OCI-LY1 (cell line): ENCODE data around the gene CPNE5.

ENCODE experiments used
- H2AFZ ChIP-seq: fragments of 200-600 bp; sonication (generic), shearing (Covaris generic); 2 replicates; pipeline ENCODE4 v1.6.0; 2014; ENCODE audit warnings: antibody characterized with exemption, mild to moderate bottlenecking, low read length
- H3F3A ChIP-seq: fragments of 200-600 bp; sonication (generic), shearing (Covaris generic); 2 replicates; pipeline ENCODE4 v1.6.0; 2014; ENCODE audit warnings: mild to moderate bottlenecking, antibody characterized with exemption, low read length, moderate library complexity; ENCODE audit not compliant: insufficient read depth
- H3K27ac ChIP-seq: fragments of 200-600 bp; sonication (generic); 2 replicates; pipeline ENCODE4 v1.5.1; 2014; ENCODE audit warnings: low read length, mixed run types, mild to moderate bottlenecking, low read depth; ENCODE audit not compliant: poor library complexity, severe bottlenecking
- H3K27me3 ChIP-seq: fragments of 200-600 bp; sonication (generic); 2 replicates; pipeline ENCODE4 v1.6.0; 2014; ENCODE audit warnings: antibody characterized with exemption, mild to moderate bottlenecking, low read length, moderate library complexity; ENCODE audit not compliant: insufficient read depth
- H3K36me3 ChIP-seq: fragments of 200-600 bp; sonication (generic); 2 replicates; pipeline ENCODE4 v1.6.1; 2014; ENCODE audit warnings: mild to moderate bottlenecking, antibody characterized with exemption, low read length, moderate library complexity, mixed read lengths; ENCODE audit not compliant: insufficient read depth
- H3K4me1 ChIP-seq: fragments of 200-600 bp; sonication (generic); 2 replicates; pipeline ENCODE4 v1.5.1; 2014; ENCODE audit warnings: mild to moderate bottlenecking, low read length, moderate library complexity; ENCODE audit not compliant: insufficient read depth, severe bottlenecking
- H3K4me2 ChIP-seq: fragments of 200-600 bp; sonication (generic), shearing (Covaris generic); 2 replicates; pipeline ENCODE4 v1.6.1; 2014; ENCODE audit warnings: low read length
- H3K4me3 ChIP-seq: fragments of 200-600 bp; sonication (generic); 2 replicates; pipeline ENCODE4 v1.5.1; 2014; ENCODE audit warnings: low read length, low read depth, mild to moderate bottlenecking, mixed read lengths; ENCODE audit not compliant: poor library complexity, severe bottlenecking
- H3K79me2 ChIP-seq: fragments of 200-600 bp; shearing (Covaris generic); 2 replicates; pipeline ENCODE4 v1.6.1; 2016; ENCODE audit warnings: mixed run types, low read length, mixed read lengths; ENCODE audit not compliant: insufficient read depth
- H3K9ac ChIP-seq: fragments of 200-600 bp; sonication (generic), shearing (Covaris generic); 2 replicates; pipeline ENCODE4 v1.6.1; 2014; ENCODE audit warnings: mild to moderate bottlenecking, low read length, mixed read lengths
- H3K9me2 ChIP-seq: fragments of 200-600 bp; sonication (generic), shearing (Covaris generic); 2 replicates; pipeline ENCODE4 v1.6.1; 2014; ENCODE audit warnings: low read depth, mild to moderate bottlenecking, low read length, mixed read lengths
- H3K9me3 ChIP-seq: fragments of 200-600 bp; shearing (Covaris generic); 2 replicates; pipeline ENCODE4 v1.6.1; 2014; ENCODE audit warnings: low read length, mixed read lengths
- H4K20me1 ChIP-seq: fragments of 200-600 bp; sonication (generic), shearing (Covaris generic); 2 replicates; pipeline ENCODE4 v1.6.0; 2016; ENCODE audit warnings: mild to moderate bottlenecking, low read length; ENCODE audit not compliant: insufficient read depth
- CTCF ChIP-seq: fragments of 200-600 bp; sonication (generic), shearing (Covaris generic); IDR thresholded peaks from 2 replicates; pipeline ENCODE4 v1.5.1; 2017; ENCODE audit warnings: mild to moderate bottlenecking, antibody characterized with exemption, low read length, moderate library complexity, mixed read lengths
- EZH2 ChIP-seq: fragments of 200-600 bp; sonication (generic), shearing (Covaris generic); IDR thresholded peaks from 2 replicates; pipeline ENCODE4 v1.8.0; 2017; ENCODE audit warnings: borderline replicate concordance, mixed run types, mild to moderate bottlenecking, antibody characterized with exemption, low read length, moderate library complexity, mixed read lengths

Gene CPNE5

DNA sequence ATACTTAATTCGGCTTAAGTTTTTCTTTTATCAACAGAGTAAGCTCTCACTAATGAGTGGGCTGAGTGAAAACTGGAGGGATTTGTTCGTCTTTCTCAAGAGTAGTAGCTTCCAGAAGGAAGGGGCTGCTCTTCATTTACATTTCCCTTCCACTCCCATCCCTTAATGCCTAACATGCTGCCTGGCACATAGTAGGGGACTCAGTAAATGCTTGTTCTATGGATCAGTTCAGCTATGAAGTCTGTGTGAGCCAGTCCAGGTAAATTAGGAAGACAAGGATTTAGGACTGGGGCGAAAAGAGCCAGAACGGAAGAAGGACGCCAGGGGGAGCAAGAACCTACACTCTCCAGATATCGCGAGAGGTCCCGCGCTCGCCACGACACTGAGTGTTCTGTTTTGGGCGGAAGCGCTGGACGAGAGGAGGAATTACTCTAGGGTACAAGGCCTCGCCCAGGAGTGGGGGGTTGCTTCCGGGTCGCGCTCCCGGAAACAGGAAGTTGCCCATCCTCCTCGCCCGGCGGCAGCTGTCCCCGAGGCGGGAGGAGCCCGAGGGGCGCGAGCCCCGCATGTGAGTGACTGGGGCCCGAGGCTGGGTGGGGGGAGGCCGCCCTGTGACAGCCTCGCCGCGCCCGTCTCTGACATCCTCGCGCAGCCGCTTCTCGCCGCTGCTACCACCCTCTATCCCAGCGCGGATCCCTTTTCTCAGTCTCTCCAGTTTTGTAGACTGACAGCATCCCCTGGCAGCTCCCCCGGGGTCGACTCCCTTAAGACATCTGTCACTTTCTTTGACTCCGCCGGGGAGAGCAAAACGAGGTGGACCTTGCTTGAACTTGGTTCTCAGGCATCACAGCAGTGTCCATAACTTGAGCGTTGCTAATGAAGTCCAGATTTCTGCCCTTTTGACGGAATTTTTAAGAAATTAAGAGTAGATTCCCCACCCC, 46.5 kb upstream of the CPNE5 start, which contains the start of gene C6orf89:
Gene C6orf89 (plus strand): TSS at position 492 of the 941 bp plus-strand sequence. CDS start 13,493 bp downstream, outside the sequence.
- H3K4me3 ChIP-seq = peak within 1 kb of the TSS; percentile 94
- H3K36me3 ChIP-seq = peaks cover 8% of the 10 kb centered on the region
- no peaks in the 10 kb centered on the region for H4K20me1 ChIP-seq
- peaks cover 23% of the 10 kb centered on the region for H3K4me1 ChIP-seq
- no peaks in the 10 kb centered on the region for H3K9me3 ChIP-seq
- H3K79me2 ChIP-seq = peaks cover 34% of the 10 kb centered on the region
- peak within 1 kb of the TSS; percentile 94 for H3K9ac ChIP-seq
- H3K27me3 ChIP-seq = no peaks in the 10 kb centered on the region
- H2AFZ ChIP-seq = peak within 1 kb of the TSS; percentile 97
- H3K27ac ChIP-seq = peak within 1 kb of the TSS; percentile 79
- peak within 1 kb of the TSS; percentile 91 for H3K4me2 ChIP-seq
- H3K9me2 ChIP-seq = no peaks in the 10 kb centered on the region
- no peaks in the 10 kb centered on the region for H3F3A ChIP-seq
- TF ChIP-seq CTCF = peak; percentile 80
- no peak for TF ChIP-seq EZH2

GRCh38 chr6:36884610-36885009, 45.4 kb upstream of the CPNE5 start:
- peaks cover 8% of the 10 kb centered on the region for H3K36me3 ChIP-seq
- no peaks in the 10 kb centered on the region for H3K9me2 ChIP-seq
- no peak overlapping the region for H3K4me3 ChIP-seq
- no peak overlapping the region for H3K4me2 ChIP-seq
- no peaks in the 10 kb centered on the region for H3K9me3 ChIP-seq
- 0 out of 2 replicates have a peak overlapping the region, but pooled peaks have one; percentile 97 for H2AFZ ChIP-seq
- TF ChIP-seq EZH2 (no peak), CTCF (no peak)
- H3K79me2 ChIP-seq = peaks cover 23% of the 10 kb centered on the region
- no peak overlapping the region for H3K27ac ChIP-seq
- no peaks in the 10 kb centered on the region for H3F3A ChIP-seq
- peaks cover 23% of the 10 kb centered on the region for H3K4me1 ChIP-seq
- no peaks in the 10 kb centered on the region for H4K20me1 ChIP-seq
- H3K27me3 ChIP-seq = no peaks in the 10 kb centered on the region
- H3K9ac ChIP-seq = no peak overlapping the region

GRCh38 chr6:36875250-36875633, 36.0 kb upstream of the CPNE5 start:
- H3K9me3 ChIP-seq = no peaks in the 10 kb centered on the region
- H2AFZ ChIP-seq = peak overlapping the region; percentile 53; the same call in 1 of the 2 replicates
- peak overlapping the region; percentile 89 for H3K4me3 ChIP-seq
- H3K36me3 ChIP-seq = peaks cover 25% of the 10 kb centered on the region; the same call in 1 of the 2 replicates
- peaks cover 26% of the 10 kb centered on the region for H3K4me1 ChIP-seq
- H3K9me2 ChIP-seq = no peaks in the 10 kb centered on the region
- TF ChIP-seq CTCF = no peak
- TF ChIP-seq EZH2 = no peak
- peak overlapping the region; percentile 91 for H3K4me2 ChIP-seq
- peak overlapping the region; percentile 87 for H3K9ac ChIP-seq
- no peaks in the 10 kb centered on the region for H3F3A ChIP-seq
- H3K79me2 ChIP-seq = peaks cover 13% of the 10 kb centered on the region
- H3K27me3 ChIP-seq = no peaks in the 10 kb centered on the region
- H3K27ac ChIP-seq = peak overlapping the region; percentile 71
- H4K20me1 ChIP-seq = no peaks in the 10 kb centered on the region
